ENCODE results near the gene IRGC. TPM values are rescaled to one million over a fixed set of nuclear protein-coding genes. Genes with fewer than 3 reads are reported as not detected.

Gene IRGC
- total and polyA plus RNA-seq, 9 of the 15 experiments (the other 6 are each of a cell fraction or from before 2014, with no cell fraction given): not detected

DNA sequence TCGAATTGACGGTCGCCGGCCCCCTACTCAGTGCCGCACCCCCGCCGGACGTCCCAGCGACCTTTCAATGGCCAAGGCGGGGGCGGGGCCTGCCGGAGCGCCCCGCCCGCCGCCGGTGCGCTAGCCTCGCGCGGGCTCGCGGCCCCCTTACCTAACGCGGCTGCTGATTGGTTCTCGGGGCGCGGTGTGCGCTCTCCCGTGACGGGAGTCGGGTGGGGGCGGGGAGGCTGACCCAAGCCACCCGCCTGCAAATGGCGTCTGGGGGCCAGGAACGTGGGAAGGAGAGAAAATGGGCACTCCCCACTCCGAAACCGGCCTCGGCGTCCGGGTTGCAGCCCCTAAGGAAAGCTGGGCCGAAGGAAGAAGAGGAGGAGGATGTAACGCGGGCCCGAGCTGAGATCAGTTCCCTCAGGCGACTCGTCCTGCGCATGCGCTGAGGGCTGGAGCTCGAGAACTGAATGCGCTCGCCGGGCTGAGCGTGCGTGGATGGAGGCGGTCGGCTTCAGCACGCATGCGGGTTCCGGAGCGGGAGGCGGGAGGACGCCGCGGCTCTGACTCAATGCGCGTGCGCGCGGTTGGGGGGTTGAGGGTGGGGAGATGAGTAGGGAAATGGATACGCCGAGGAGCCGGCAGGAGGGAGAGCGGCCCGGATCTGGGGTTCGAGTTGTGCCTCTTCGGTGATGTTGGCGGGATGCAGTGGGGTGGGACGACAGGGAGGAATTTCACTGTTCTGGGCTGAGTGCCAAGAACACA lies 38.8 kb downstream of the IRGC start, which contains the start of gene SMG9 (continued):
- TF ChIP-seq MTA3 (IDR thresholded peaks at IDR 0.05; ENCODE audit: borderline replicate concordance): peak; percentile 61
- TF ChIP-seq NR2C2 (CRISPR knock-in tag; IDR thresholded peaks at IDR 0.05): no peak
- TF ChIP-seq NR2C2 (tag; IDR thresholded peaks at IDR 0.05): peak; percentile 46
- TF ChIP-seq ZNF76 (CRISPR knock-in tag; IDR thresholded peaks at IDR 0.05; ENCODE audit: borderline replicate concordance): no peak
- TF ChIP-seq ZNF143 (CRISPR knock-in tag; IDR thresholded peaks at IDR 0.05): no peak
- peak; percentile 61; the same call in 1 of the 2 replicates for TF ChIP-seq ZNF263 (CRISPR knock-in tag; IDR thresholded peaks at IDR 0.05; ENCODE audit: borderline replicate concordance)
- TF ChIP-seq, protein P1, sequence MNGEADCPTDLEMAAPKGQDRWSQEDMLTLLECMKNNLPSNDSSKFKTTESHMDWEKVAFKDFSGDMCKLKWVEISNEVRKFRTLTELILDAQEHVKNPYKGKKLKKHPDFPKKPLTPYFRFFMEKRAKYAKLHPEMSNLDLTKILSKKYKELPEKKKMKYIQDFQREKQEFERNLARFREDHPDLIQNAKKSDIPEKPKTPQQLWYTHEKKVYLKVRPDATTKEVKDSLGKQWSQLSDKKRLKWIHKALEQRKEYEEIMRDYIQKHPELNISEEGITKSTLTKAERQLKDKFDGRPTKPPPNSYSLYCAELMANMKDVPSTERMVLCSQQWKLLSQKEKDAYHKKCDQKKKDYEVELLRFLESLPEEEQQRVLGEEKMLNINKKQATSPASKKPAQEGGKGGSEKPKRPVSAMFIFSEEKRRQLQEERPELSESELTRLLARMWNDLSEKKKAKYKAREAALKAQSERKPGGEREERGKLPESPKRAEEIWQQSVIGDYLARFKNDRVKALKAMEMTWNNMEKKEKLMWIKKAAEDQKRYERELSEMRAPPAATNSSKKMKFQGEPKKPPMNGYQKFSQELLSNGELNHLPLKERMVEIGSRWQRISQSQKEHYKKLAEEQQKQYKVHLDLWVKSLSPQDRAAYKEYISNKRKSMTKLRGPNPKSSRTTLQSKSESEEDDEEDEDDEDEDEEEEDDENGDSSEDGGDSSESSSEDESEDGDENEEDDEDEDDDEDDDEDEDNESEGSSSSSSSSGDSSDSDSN (IDR thresholded peaks at IDR 0.05; ENCODE audit: borderline replicate concordance in 1 of 2, low read depth in 2 of 2, low read length in 2 of 2): peak in 1 of 2 experiments; percentile 25; a peak in 1 of 4 replicates
- TF ChIP-seq ZNF785 (CRISPR knock-in tag; IDR thresholded peaks at IDR 0.05): no peak
- TF ChIP-seq CBX8 (IDR thresholded peaks at IDR 0.05; ENCODE audit: borderline replicate concordance, extremely low read depth, low read depth, low read length, poor library complexity, severe bottlenecking): no peak
- TF ChIP-seq, protein P2, sequence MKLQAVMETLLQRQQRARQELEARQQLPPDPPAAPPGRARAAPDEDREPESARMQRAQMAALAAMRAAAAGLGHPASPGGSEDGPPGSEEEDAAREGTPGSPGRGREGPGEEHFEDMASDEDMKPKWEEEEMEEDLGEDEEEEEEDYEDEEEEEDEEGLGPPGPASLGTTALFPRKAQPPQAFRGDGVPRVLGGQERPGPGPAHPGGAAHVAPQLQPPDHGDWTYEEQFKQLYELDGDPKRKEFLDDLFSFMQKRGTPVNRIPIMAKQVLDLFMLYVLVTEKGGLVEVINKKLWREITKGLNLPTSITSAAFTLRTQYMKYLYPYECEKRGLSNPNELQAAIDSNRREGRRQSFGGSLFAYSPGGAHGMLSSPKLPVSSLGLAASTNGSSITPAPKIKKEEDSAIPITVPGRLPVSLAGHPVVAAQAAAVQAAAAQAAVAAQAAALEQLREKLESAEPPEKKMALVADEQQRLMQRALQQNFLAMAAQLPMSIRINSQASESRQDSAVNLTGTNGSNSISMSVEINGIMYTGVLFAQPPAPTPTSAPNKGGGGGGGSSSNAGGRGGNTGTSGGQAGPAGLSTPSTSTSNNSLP (IDR thresholded peaks at IDR 0.05; ENCODE audit: borderline replicate concordance, low read depth, low read length): no peak
- TF ChIP-seq, protein P3, sequence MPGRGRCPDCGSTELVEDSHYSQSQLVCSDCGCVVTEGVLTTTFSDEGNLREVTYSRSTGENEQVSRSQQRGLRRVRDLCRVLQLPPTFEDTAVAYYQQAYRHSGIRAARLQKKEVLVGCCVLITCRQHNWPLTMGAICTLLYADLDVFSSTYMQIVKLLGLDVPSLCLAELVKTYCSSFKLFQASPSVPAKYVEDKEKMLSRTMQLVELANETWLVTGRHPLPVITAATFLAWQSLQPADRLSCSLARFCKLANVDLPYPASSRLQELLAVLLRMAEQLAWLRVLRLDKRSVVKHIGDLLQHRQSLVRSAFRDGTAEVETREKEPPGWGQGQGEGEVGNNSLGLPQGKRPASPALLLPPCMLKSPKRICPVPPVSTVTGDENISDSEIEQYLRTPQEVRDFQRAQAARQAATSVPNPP (IDR thresholded peaks at IDR 0.05; ENCODE audit: borderline replicate concordance, insufficient read depth, insufficient read length): no peak
- no peak for TF ChIP-seq NCOA1 (IDR thresholded peaks at IDR 0.05; ENCODE audit: low read depth)
- no peak for TF ChIP-seq RFX5 (IDR thresholded peaks at IDR 0.05; ENCODE audit: low read depth, low read length)
- TF ChIP-seq ZNF75A (CRISPR knock-in tag; IDR thresholded peaks at IDR 0.05): no peak
- TF ChIP-seq CHD4 (IDR thresholded peaks at IDR 0.05; ENCODE audit: insufficient read depth, insufficient replicate concordance, low read depth, low read length, poor library complexity, severe bottlenecking): no peak
- no peak for TF ChIP-seq LEF1 (IDR thresholded peaks at IDR 0.05)
- TF ChIP-seq MXI1 (IDR thresholded peaks at IDR 0.05; ENCODE audit: low read depth, low read length): no peak
- TF ChIP-seq HDAC6 (IDR thresholded peaks at IDR 0.05; ENCODE audit: low read depth, low read length): no peak
- TF ChIP-seq, protein P4, sequence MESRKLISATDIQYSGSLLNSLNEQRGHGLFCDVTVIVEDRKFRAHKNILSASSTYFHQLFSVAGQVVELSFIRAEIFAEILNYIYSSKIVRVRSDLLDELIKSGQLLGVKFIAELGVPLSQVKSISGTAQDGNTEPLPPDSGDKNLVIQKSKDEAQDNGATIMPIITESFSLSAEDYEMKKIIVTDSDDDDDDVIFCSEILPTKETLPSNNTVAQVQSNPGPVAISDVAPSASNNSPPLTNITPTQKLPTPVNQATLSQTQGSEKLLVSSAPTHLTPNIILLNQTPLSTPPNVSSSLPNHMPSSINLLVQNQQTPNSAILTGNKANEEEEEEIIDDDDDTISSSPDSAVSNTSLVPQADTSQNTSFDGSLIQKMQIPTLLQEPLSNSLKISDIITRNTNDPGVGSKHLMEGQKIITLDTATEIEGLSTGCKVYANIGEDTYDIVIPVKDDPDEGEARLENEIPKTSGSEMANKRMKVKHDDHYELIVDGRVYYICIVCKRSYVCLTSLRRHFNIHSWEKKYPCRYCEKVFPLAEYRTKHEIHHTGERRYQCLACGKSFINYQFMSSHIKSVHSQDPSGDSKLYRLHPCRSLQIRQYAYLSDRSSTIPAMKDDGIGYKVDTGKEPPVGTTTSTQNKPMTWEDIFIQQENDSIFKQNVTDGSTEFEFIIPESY (CRISPR knock-in tag; IDR thresholded peaks at IDR 0.05): peak; percentile 66
- 0 out of 2 replicates have a peak, but pooled peaks have one; percentile 9 for TF ChIP-seq ZNF324 (CRISPR knock-in tag; IDR thresholded peaks at IDR 0.05)

Data from K562 (cell line).